Right ventricle myocardium superior (tissue), 1 donor: ENCODE measurements around the gene CDH2. TPM values are rescaled to one million over a fixed set of nuclear protein-coding genes. Genes with fewer than 3 reads are reported as not detected.
"Not testable (repeated sequence)": the region's sequence is repeated elsewhere in the genome, so short reads cannot be mapped to it uniquely, and the experiment has no call there.

Experiments
- ATAC-seq: fragments of 200-7000 bp; cut with Tn5 transposase; one replicate; pipeline ENCODE4 v1.9.1; 2020; ENCODE audit warnings: mild to moderate bottlenecking; ENCODE audit not compliant: poor library complexity
- DNase-seq: peaks from one replicate; pipeline ENCODE4 v3.0.0-alpha.2; 2020
- intact Hi-C: fragments of 100-400 bp; cut with DNase I; formaldehyde crosslinking; loops from one replicate; pipeline ENCODE4 v1.11.2; 2022
- total RNA-seq: library from RNA; stranded (reverse); fragmentation: NEBNext Ultra II Directional; extraction: Animal tissue kit (Norgen Biotek cat#: 25700); gene quantifications from one replicate; pipeline ENCODE4 v1.2.1, GENCODE V29; 2021
- donor health status: DM: no; HTN: yes; CAD: no; lungs with severe emphysema.

CDH2 gene
- total RNA-seq, 1 donor from 2014 or later, result 308 TPM

DNA sequence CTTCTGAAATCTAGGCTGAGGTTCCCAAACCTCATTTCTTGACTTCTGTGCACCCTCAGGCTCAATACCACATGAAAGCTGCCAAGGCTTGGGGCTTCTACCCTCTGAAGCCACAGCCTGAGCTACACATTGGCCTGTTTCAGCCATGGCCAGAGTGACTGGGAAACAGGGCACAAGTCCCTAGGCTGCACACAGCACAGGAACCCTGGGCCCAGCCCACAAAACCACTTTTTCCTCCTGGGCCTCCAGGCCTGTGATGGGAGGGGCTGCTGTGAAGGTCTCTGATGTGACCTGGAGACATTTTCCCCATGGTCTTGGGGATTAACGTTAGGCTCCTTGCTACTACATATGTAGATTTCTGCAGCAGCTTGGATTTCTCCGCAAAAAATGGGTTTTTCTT, 270.7 kb downstream of the CDH2 start:
- DNase-seq, ATAC-seq, intact Hi-C loops: not testable (repeated sequence)

DNA sequence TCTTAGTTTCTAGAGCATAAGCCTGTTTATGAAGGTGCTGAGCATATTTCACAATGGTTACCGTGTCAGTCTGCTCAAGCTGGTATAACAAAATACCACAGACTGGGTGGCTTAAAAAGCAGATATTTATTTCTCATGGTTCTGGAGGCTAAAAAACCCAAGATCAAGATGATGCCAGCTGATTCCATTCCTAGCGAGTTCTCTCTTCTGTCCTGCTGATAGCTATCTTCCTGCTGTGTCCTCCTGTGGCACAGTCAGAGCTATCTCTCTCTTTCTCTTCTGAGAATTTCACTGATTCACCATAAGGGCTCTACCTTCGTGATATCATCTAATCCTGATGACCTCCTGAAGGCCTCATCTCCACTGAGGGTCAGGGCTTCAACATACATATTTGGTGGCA, 273.0 kb downstream of the CDH2 start:
- DNase-seq, result no peak
- intact Hi-C loops, result no loop called here
- ATAC-seq, result no peak

DNA sequence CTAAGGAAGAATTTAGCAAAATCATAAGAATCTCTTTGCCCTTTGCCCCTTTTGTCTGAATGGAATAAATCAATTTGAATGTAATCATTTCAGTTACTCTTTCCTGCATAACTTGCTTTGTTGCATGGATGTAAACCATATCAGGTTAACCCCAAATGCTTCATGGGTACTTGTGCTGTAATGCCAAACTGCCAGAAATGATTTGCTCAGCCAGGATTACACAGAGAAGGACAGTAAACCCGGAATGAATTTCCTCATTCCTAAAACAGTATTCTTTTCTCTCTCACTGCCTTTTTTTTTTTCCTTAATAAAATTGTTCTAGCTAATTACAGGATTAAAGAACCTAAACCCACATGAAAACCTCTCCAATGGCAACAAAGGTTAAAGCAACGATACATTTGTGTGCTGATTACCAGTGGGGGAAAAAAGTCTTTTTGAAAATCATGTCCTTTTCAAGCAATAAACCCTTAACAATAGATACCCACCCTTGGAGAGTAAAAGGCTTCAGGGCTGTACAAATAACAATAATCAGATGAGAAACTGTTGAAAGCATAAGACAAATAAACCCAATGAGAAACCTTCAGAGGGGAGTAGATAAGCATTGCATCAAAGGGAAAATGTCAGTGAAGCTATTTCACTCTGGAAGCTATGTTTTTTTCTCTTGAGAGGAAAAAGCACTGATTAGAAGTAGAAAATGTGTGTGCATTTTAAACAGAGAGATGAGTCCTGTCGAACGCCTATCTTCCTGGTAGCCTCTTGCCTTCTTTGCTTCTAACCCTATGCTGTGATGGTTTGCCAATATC, 275.3 kb downstream of the CDH2 start:
- ATAC-seq, result no peak
- no peak for DNase-seq
- intact Hi-C loops, result no loop called here
